Suprapubic skin (tissue), 4 donors: ENCODE results near the gene GABRB1. TPM values are rescaled to one million over a fixed set of nuclear protein-coding genes. Genes with fewer than 3 reads are reported as not detected.

Experiments
- DNase-seq, 2 donors: peaks; one replicate each; pipeline ENCODE4 v3.0.0-alpha.2; 2019; ENCODE audit warnings: low spot score in 2 of 2
- H3K27ac ChIP-seq: fragments of 200-600 bp; sonication (generic); one replicate; pipeline ENCODE4 v1.5.1; 2019
- H3K27me3 ChIP-seq: fragments of 200-600 bp; sonication (generic); one replicate; pipeline ENCODE4 v1.5.1; 2019
- H3K36me3 ChIP-seq: fragments of 200-600 bp; sonication (generic); one replicate; pipeline ENCODE4 v1.5.1; 2019
- H3K4me1 ChIP-seq: fragments of 200-600 bp; sonication (generic); one replicate; pipeline ENCODE4 v1.5.1; 2019
- H3K4me3 ChIP-seq: fragments of 200-600 bp; sonication (generic); one replicate; pipeline ENCODE4 v1.5.1; 2019; ENCODE audit warnings: mild to moderate bottlenecking
- H3K9me3 ChIP-seq: fragments of 200-600 bp; sonication (generic); one replicate; pipeline ENCODE4 v1.5.1; 2019
- EP300 ChIP-seq: sonication (generic); formaldehyde crosslinking; IDR thresholded peaks from one replicate; pipeline ENCODE4 v1.6.1; 2017; ENCODE audit warnings: antibody characterized with exemption
- POLR2A ChIP-seq, 2 donors: fragments of 450-650 bp; IDR thresholded peaks; one replicate each; pipeline ENCODE4 v1.6.1; 2017; ENCODE audit warnings: antibody characterized with exemption in 2 of 2, mild to moderate bottlenecking in 2 of 2, moderate library complexity in 2 of 2
- POLR2AphosphoS5 ChIP-seq, 3 donors: sonication (generic); formaldehyde crosslinking; IDR thresholded peaks; one replicate each; pipeline ENCODE4 v1.6.1; 2017; ENCODE audit warnings: antibody characterized with exemption in 3 of 3
- WGBS: methylation state at CpG from one replicate; pipeline ENCODE4 v1.1.5; 2018; 5-methylcytosine and 5-hydroxymethylcytosine counted together
- total RNA-seq, 4 donors: library from RNA; depleted of rRNA; stranded (reverse); fragments of >200 nt; gene quantifications; one replicate each; pipeline ENCODE4 v1.1.0, GENCODE V29; 2016
- TF ChIP-seq, protein P1 (sequence below), 2 donors: fragments of 200-600 bp in 1 of 2; fragments of 450-650 bp in 1 of 2; sonication (generic) in 1 of 2; IDR thresholded peaks; one replicate each; pipeline ENCODE4 v1.5.1; 2016 to 2019; ENCODE audit warnings: antibody characterized with exemption in 2 of 2, mild to moderate bottlenecking in 1 of 2, moderate library complexity in 1 of 2

The GABRB1 gene
- total RNA-seq, 4 donors from 2014 or later, result not detected

DNA sequence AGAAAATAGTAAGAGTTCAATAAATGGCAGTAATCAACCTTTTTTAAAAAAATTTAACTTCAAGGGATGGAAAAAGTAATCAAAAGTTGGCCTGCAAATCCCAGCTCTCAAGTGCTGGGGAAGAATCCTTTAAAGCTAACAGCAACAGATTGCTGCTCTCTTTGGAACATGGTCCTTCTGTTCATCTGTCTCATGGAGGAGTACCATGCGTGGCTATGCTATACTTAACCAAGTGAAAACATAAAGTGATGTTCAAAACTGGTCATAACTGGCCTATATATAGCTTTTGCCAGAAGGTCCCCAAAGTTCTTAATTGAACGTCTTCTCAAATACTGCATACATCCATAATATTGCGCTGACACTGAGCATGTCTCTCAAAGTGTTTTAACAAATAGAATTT, 154.4 kb downstream of the GABRB1 start:
- no peak for DNase-seq
- 87% methylated on average over 3 of the region's 3 CpGs for WGBS
- no peak overlapping the region for H3K4me3 ChIP-seq
- H3K36me3 ChIP-seq, result no peaks in the 10 kb centered on the region
- H3K27me3 ChIP-seq, result no peaks in the 10 kb centered on the region
- H3K27ac ChIP-seq, result no peak overlapping the region
- no peaks in the 10 kb centered on the region for H3K9me3 ChIP-seq
- TF ChIP-seq POLR2A (IDR thresholded peaks at IDR 0.05), result no peak
- TF ChIP-seq, protein P1, sequence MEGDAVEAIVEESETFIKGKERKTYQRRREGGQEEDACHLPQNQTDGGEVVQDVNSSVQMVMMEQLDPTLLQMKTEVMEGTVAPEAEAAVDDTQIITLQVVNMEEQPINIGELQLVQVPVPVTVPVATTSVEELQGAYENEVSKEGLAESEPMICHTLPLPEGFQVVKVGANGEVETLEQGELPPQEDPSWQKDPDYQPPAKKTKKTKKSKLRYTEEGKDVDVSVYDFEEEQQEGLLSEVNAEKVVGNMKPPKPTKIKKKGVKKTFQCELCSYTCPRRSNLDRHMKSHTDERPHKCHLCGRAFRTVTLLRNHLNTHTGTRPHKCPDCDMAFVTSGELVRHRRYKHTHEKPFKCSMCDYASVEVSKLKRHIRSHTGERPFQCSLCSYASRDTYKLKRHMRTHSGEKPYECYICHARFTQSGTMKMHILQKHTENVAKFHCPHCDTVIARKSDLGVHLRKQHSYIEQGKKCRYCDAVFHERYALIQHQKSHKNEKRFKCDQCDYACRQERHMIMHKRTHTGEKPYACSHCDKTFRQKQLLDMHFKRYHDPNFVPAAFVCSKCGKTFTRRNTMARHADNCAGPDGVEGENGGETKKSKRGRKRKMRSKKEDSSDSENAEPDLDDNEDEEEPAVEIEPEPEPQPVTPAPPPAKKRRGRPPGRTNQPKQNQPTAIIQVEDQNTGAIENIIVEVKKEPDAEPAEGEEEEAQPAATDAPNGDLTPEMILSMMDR (IDR thresholded peaks at IDR 0.05), result no peak
- TF ChIP-seq EP300, result no peak
- TF ChIP-seq POLR2AphosphoS5 (IDR thresholded peaks at IDR 0.05), result no peak
- no peaks in the 10 kb centered on the region for H3K4me1 ChIP-seq

- Histone ChIP-seq H3K27me3 (no peaks in the 10 kb centered on the region), H3K36me3 (no peaks in the 10 kb centered on the region), H3K27ac (no peak overlapping the region), H3K4me1 (no peaks in the 10 kb centered on the region), H3K9me3 (no peaks in the 10 kb centered on the region), H3K4me3 (no peak overlapping the region)
- no peak for TF ChIP-seq POLR2A (IDR thresholded peaks at IDR 0.05)
- TF ChIP-seq EP300, result no peak
- DNase-seq, result no peak
- 64% methylated on average over 2 of the region's 2 CpGs for WGBS
Measured at GRCh38 chr4:47187608-47188007, 156.2 kb downstream of the GABRB1 start.

- Histone ChIP-seq H3K36me3 (no peaks in the 10 kb centered on the region), H3K27ac (no peak overlapping the region), H3K9me3 (no peaks in the 10 kb centered on the region), H3K27me3 (no peaks in the 10 kb centered on the region), H3K4me1 (no peaks in the 10 kb centered on the region), H3K4me3 (no peak overlapping the region)
- no peak for DNase-seq
- WGBS, result 84% methylated on average over 6 of the region's 6 CpGs
- TF ChIP-seq EP300, result no peak
- TF ChIP-seq, protein P1 (IDR thresholded peaks at IDR 0.05), result no peak
- TF ChIP-seq POLR2A (IDR thresholded peaks at IDR 0.05), result no peak
- TF ChIP-seq POLR2AphosphoS5 (IDR thresholded peaks at IDR 0.05), result no peak
Measured at GRCh38 chr4:47193179-47193578, 161.8 kb downstream of the GABRB1 start.

DNA sequence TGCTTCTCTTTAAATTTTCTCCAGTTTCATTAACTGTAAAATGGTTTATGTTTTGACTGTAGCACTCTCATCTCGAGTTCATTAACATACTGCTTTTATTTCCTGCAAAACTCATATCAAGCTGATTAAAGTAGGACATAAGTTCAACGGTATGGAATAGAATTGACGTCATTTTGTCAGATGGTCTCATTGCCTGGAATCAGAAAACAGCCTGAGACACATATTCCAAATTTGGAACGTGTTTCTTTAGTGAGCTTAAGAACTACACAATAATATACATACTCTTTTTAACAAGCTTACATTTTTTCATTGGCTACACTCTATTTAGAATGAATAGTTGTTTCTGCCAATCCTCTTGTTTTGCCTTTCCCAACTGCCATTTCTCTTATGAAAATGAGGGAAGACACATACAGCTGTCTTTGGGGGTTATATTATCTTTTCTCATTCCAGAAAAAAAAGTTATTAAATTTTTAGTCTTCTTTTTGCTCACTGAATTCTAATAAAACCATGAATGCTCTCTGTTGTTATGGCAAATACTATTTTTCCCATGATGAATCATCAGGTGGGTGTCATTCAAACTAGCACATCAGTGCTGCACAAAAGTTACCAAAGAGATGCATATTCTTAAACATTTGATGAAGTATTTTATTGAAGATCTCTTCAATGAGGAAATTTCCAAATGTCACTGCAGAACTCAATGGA, 162.8 kb downstream of the GABRB1 start:
- H3K27me3 ChIP-seq, result no peaks in the 10 kb centered on the region
- H3K4me1 ChIP-seq, result no peaks in the 10 kb centered on the region
- 58% methylated on average over 4 of the region's 4 CpGs for WGBS
- H3K36me3 ChIP-seq, result no peaks in the 10 kb centered on the region
- no peak overlapping the region for H3K27ac ChIP-seq
- TF ChIP-seq POLR2AphosphoS5 (IDR thresholded peaks at IDR 0.05), result no peak
- no peak for TF ChIP-seq EP300
- TF ChIP-seq, protein P1 (IDR thresholded peaks at IDR 0.05), result no peak
- TF ChIP-seq POLR2A (IDR thresholded peaks at IDR 0.05), result no peak
- DNase-seq, result no peak
- H3K4me3 ChIP-seq, result no peak overlapping the region
- H3K9me3 ChIP-seq, result no peaks in the 10 kb centered on the region

GRCh38 chr4:47195706-47196105, 164.3 kb downstream of the GABRB1 start:
- H3K4me1 ChIP-seq, result no peaks in the 10 kb centered on the region
- no peaks in the 10 kb centered on the region for H3K36me3 ChIP-seq
- TF ChIP-seq, protein P1 (IDR thresholded peaks at IDR 0.05), result no peak
- no peak for TF ChIP-seq POLR2AphosphoS5 (IDR thresholded peaks at IDR 0.05)
- TF ChIP-seq EP300, result no peak
- TF ChIP-seq POLR2A (IDR thresholded peaks at IDR 0.05), result no peak
- no peaks in the 10 kb centered on the region for H3K27me3 ChIP-seq
- H3K4me3 ChIP-seq, result no peak overlapping the region
- H3K9me3 ChIP-seq, result no peaks in the 10 kb centered on the region
- DNase-seq, result no peak
- no peak overlapping the region for H3K27ac ChIP-seq

DNA sequence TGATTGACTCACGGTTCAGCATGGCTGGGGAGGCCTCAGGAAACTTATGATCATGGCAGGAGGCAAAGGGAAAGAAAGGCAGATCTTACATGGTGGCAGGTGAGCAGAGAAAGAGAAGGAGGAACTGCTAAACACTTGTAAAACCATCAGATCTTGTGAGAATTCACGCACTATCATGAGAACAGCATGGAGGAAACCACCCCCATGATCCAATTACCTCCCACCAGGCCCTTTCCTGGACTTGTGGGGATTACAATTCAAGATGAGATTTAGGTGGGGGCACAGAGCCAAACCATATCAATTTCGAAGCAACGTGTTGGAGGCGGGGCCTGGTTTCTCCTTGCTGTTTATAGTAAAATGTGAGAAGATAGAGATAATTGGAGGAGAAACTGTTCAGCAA, 167.4 kb downstream of the GABRB1 start:
- 72% methylated on average over 5 of the region's 5 CpGs for WGBS
- TF ChIP-seq POLR2AphosphoS5 (IDR thresholded peaks at IDR 0.05), result no peak
- TF ChIP-seq, protein P1 (IDR thresholded peaks at IDR 0.05), result no peak
- no peak for TF ChIP-seq EP300
- no peak for TF ChIP-seq POLR2A (IDR thresholded peaks at IDR 0.05)
- no peaks in the 10 kb centered on the region for H3K27me3 ChIP-seq
- H3K27ac ChIP-seq, result no peak overlapping the region
- no peak for DNase-seq
- no peaks in the 10 kb centered on the region for H3K36me3 ChIP-seq
- H3K9me3 ChIP-seq, result no peaks in the 10 kb centered on the region
- no peaks in the 10 kb centered on the region for H3K4me1 ChIP-seq
- H3K4me3 ChIP-seq, result no peak overlapping the region
